Uterus (tissue), 4 donors: ENCODE data around the gene MFAP3L. TPM values are rescaled to one million over a fixed set of nuclear protein-coding genes. Genes with fewer than 3 reads are reported as not detected.
A peak's percentile ranks its signal among the peaks of the same experiment; 100 is the strongest.

Experiments
- DNase-seq, 2 donors: peaks; one replicate each; pipeline ENCODE4 v3.0.0-alpha.2; 2019 to 2020
- H3K27ac ChIP-seq, 2 donors: fragments of 200-600 bp; sonication (generic); 1 replicate in 1 of 2; 2 replicates in 1 of 2; pipeline ENCODE4 v1.5.1; 2016 to 2018
- H3K27me3 ChIP-seq, 2 donors: fragments of 200-600 bp; sonication (generic); one replicate each; pipeline ENCODE4 v1.5.1; 2018 to 2019; ENCODE audit warnings: control low read depth in 1 of 2
- H3K36me3 ChIP-seq, 2 donors: fragments of 200-600 bp; sonication (generic); one replicate each; pipeline ENCODE4 v1.5.1; 2019; ENCODE audit warnings: control low read depth in 1 of 2
- H3K4me1 ChIP-seq, 2 donors: fragments of 200-600 bp; sonication (generic); one replicate each; pipeline ENCODE4 v1.5.1; 2018 to 2019; ENCODE audit warnings: control low read depth in 1 of 2
- H3K4me3 ChIP-seq, 2 donors: fragments of 200-600 bp; sonication (generic); 1 replicate in 1 of 2; 2 replicates in 1 of 2; pipeline ENCODE4 v1.5.1; 2018 to 2019; ENCODE audit warnings: mild to moderate bottlenecking in 1 of 2
- H3K9me3 ChIP-seq, 2 donors: fragments of 200-600 bp; sonication (generic); one replicate each; pipeline ENCODE4 v1.5.1; 2019; ENCODE audit warnings: control low read depth in 1 of 2
- POLR2A ChIP-seq, 2 donors: fragments of 450-650 bp; IDR thresholded peaks; one replicate each; pipeline ENCODE4 v1.6.1; 2016; ENCODE audit warnings: antibody characterized with exemption in 2 of 2, mild to moderate bottlenecking in 1 of 2, moderate library complexity in 1 of 2
- intact Hi-C: fragments of 100-400 bp; cut with DNase I; formaldehyde crosslinking; loops from one replicate; pipeline ENCODE4 v1.15.1; 2023; ENCODE audit warnings: low total_unique reads
- total RNA-seq, 4 donors: library from RNA; depleted of rRNA in 3 of 4; stranded (reverse); fragments of >200 nt in 3 of 4; gene quantifications; one replicate each; pipeline versions ENCODE4 v1.1.0 to v1.2.4, GENCODE V29; 2014 to 2023
- TF ChIP-seq, protein P1 (sequence below), 4 experiments: fragments of 200-600 bp in 2 of 4; fragments of 450-650 bp in 2 of 4; sonication (generic) in 2 of 4; IDR thresholded peaks; one replicate each; pipeline ENCODE4 v1.5.1; 2016 to 2019; ENCODE audit warnings: antibody characterized with exemption in 4 of 4, mild to moderate bottlenecking in 2 of 4, moderate library complexity in 1 of 4
- donor health status: DM: yes; HTN: yes; CAD: no.

MFAP3L gene
- total RNA-seq, 4 donors from 2014 or later: 6.6 to 38.4 (median 14.9) TPM

DNA sequence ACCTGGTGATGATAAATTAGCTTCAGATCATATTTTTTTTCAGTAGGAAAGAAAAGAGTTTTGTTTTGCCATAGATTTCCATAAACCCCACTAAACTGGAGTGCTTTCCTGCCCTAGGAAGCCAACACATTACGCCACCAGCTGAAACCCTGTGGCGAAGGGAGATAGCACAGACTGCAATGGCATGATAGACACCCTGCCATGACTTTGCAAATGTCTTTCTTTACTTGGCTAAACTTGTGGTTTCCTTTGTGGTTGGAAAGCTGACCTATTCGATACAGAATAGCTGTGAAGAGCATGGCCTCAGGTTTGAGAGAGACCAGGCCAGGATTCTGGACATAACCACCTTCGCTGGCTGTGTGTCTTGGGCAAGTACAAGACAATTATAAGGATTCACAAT lies 19.1 kb downstream of the MFAP3L start:
- intact Hi-C loops: no loop called here

DNA sequence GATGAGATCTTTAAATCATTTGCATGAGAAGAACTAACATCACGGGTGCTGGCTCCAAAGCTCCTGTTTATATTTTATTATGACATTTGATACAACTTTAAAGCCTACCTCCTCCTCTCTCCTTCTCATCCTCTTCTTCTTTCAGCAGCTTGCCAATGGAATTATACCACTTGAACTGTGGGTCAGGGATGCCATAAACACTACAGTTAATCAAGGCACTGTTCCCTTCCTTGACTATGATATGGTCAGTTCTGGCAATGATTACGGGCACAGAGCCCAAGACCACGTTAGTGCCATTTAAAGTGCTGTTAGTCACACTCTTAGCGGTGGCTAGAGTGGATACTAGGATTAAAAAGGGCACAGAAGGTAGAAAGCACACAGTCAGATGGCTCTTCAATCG lies 20.7 kb downstream of the MFAP3L start:
- no peaks in the 10 kb centered on the region for H3K27me3 ChIP-seq
- DNase-seq: peak; percentile 58 to 79
- no peaks in the 10 kb centered on the region for H3K9me3 ChIP-seq
- no peak overlapping the region for H3K27ac ChIP-seq
- intact Hi-C loops: no loop called here
- H3K4me1 ChIP-seq: no peaks in the 10 kb centered on the region
- TF ChIP-seq, protein P1, sequence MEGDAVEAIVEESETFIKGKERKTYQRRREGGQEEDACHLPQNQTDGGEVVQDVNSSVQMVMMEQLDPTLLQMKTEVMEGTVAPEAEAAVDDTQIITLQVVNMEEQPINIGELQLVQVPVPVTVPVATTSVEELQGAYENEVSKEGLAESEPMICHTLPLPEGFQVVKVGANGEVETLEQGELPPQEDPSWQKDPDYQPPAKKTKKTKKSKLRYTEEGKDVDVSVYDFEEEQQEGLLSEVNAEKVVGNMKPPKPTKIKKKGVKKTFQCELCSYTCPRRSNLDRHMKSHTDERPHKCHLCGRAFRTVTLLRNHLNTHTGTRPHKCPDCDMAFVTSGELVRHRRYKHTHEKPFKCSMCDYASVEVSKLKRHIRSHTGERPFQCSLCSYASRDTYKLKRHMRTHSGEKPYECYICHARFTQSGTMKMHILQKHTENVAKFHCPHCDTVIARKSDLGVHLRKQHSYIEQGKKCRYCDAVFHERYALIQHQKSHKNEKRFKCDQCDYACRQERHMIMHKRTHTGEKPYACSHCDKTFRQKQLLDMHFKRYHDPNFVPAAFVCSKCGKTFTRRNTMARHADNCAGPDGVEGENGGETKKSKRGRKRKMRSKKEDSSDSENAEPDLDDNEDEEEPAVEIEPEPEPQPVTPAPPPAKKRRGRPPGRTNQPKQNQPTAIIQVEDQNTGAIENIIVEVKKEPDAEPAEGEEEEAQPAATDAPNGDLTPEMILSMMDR (IDR thresholded peaks at IDR 0.05): no peak
- no peak for TF ChIP-seq POLR2A (IDR thresholded peaks at IDR 0.05)
- H3K4me3 ChIP-seq: no peak overlapping the region
- no peaks in the 10 kb centered on the region for H3K36me3 ChIP-seq

More for the DNA sequence above, 19.1 kb downstream of the MFAP3L start:
- Histone ChIP-seq H3K36me3 (no peaks in the 10 kb centered on the region), H3K4me1 (no peaks in the 10 kb centered on the region), H3K9me3 (no peaks in the 10 kb centered on the region), H3K4me3 (no peak overlapping the region), H3K27me3 (no peaks in the 10 kb centered on the region), H3K27ac (no peak overlapping the region)
- no peak for TF ChIP-seq POLR2A (IDR thresholded peaks at IDR 0.05)
- TF ChIP-seq, protein P1 (IDR thresholded peaks at IDR 0.05): no peak
- DNase-seq: no peak

- Histone ChIP-seq H3K4me1 (no peaks in the 10 kb centered on the region), H3K4me3 (no peak overlapping the region), H3K27ac (no peak overlapping the region), H3K36me3 (no peaks in the 10 kb centered on the region), H3K9me3 (no peaks in the 10 kb centered on the region), H3K27me3 (no peaks in the 10 kb centered on the region)
- intact Hi-C loops: no loop called here
- DNase-seq: peak in 1 of 2 donors; percentile 34
- no peak for TF ChIP-seq POLR2A (IDR thresholded peaks at IDR 0.05)
- TF ChIP-seq, protein P1 (IDR thresholded peaks at IDR 0.05): no peak
Observed at GRCh38 chr4:170004651-170005295, 21.4 kb downstream of the MFAP3L start.

- H3K9me3 ChIP-seq: no peaks in the 10 kb centered on the region
- H3K4me3 ChIP-seq: no peak overlapping the region
- no peak overlapping the region for H3K27ac ChIP-seq
- H3K27me3 ChIP-seq: no peaks in the 10 kb centered on the region
- no peak for DNase-seq
- no peaks in the 10 kb centered on the region for H3K36me3 ChIP-seq
- H3K4me1 ChIP-seq: no peaks in the 10 kb centered on the region
- TF ChIP-seq, protein P1 (IDR thresholded peaks at IDR 0.05): no peak
- TF ChIP-seq POLR2A (IDR thresholded peaks at IDR 0.05): no peak
- intact Hi-C loops: no loop called here
Observed at GRCh38 chr4:170003071-170004070, 22.8 kb downstream of the MFAP3L start.
